NCI-H2171 treated with DMSO at 0.1 percent for 48 hours (cell line): ENCODE measurements around the gene OR10G3.

Source experiments
- DNase-seq: peaks from one replicate; lab custom pipeline; 2025; lab: John Stamatoyannopoulos, UW

Gene OR10G3

DNA sequence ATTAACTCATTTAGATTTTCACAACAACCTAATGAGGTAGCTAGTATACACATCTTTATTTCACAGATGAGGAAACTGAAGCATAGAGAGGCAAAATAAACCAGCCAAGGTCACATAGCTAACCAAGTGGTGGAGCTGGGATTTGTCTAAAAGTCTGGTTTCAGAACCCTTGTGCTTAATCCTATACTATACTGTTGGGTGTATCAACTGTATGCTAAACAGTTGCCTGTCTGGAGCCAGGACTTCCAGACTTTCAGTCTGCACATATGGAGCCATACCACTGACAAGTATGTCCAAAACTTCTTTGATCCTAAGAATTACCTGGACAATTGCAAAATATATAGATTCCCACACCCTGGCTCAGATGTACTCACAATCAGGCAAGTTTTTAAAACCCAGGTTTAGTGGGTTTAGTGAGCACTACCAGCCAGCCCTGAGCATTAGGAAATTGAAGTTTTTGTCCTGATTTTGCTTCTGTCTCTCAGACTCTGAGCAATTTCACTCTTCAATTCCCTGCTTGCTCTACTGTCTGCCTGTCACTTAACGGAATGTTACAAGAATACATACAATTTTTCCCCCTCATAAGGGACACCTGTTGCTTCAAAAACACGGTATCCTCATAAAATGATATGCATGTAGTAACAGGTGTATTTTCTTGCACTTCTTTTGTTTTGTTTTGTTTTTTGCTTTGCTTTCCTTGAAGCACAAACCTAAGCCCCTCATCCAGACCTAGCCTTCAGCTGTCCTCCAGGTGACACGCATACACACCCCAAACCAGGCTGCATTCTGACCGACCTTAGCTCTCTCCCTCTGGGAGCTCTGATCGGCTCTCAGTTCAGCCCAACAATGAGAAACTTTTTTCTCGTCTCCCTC is 44.1 kb downstream of the OR10G3 start:
- DNase-seq: no peak

DNA sequence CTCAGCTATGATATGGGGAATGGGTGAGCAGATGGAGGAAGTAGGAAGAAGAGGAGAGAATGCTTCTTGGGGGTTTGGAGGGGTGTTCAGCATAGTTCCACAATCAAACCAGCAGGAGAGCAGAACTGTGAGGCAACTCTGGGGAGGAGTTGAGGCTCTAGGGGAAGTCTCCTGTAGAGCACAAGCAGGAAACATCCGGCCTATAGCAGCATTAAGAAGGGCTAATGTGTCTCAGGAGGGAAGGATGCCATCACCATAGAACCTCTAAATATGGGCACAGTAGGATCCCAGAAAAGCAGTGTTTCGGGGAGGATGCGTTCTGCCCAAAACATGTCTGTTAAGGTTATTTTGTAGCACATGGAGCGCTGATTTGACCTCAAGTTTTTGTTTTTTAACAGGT is 45.3 kb downstream of the OR10G3 start:
- DNase-seq: no peak

DNA sequence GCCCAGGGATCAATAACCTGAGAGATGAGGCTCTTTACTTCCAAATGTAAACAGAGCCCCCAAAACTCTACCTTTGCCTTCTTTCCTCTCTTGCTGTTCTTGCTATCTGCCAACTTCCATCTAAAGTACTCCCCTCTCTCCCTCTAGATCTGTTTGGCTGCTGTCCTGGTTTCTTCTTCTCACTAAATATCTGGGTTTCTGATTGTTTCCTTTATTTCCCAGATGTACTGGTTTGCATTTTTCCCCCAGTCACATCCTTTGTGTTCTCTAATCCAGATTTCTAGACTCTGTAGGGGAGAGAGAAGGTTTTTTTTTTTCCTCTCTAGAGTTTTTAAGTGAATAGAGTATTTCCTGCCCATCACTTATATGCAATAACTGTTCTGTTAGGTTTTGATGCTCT is 46.6 kb downstream of the OR10G3 start:
- DNase-seq: no peak

DNA sequence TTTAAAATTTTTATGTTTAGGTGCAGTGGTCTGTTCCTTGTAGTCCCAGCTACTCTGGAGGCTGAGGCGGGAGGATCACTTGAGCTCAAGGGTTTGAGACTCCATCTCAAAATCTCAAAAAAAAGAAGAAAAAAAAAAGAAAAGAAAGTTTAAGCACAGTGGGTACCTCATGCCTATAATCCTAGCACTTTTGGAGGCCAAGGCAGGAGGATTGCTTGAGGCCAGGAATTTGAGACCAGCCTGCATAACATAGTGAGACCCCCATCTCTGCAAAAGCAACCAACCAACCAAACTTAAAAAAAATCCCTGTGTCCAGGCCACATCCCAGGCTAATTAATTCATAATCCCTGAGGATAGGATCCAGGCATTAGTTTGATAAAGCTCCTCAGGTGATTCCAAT is 50.4 kb downstream of the OR10G3 start:
- DNase-seq: no peak

DNA sequence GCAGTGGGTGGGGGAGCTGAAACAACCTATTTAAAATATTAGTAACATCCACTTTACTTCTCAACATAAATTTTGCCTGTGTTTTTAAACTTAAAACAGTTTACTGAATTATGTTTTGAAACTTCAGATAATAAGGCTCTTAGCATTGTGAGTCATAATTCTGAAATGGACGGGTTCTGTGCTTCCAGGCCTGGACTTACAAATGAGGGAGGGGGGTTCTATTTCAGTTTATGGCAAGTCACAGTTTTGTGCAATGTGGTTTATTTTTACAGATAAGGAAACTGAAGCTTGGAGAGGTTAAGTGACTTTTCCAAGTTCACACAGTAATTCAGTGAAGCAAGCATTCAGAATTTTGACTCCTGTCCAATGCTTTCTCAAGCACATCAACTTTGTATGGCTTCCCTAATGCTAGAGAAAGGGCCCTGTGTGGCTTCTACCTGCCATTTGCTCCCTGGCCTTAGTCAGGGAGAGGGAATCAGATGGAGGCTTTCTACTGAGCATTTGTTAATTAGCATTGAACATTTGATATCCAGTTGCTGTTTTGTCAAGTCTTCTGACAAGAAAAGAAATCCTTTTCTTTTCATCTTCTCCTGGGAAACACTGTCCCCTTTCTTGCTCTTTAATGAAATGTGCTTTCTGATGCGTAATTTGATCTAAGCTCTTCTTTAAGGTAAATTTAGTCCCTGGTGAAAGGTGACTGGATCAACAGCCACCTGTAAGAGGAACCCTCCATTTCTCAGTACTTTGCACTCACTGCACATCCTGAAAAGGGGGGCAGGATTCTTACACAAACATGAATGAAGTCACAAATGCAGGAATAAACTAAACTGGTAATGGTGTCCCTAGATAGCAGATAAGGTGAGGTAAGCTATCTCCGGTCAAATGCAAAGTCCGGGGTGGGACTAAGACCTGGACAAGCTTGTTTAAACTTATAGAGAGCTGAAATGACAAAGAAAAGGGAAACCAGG is 51.2 kb downstream of the OR10G3 start:
- DNase-seq: peak; percentile 91

DNA sequence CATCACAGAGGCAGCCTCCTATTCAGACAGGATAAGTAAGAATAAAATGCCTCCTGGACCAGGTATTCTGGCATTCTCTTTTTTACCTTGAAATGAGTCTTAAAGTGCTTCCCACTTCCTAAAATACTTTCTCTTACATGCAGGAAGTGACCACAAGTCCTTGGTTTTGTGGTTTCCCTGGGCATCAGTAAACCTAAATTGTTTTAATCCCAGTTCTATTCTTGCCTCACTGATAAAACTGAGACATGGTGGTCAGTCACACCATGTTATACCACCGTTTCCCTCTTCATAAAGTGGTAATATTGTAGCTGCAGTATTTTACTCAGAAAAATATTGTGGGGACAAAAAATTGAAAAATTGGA is 52.6 kb downstream of the OR10G3 start:
- DNase-seq: no peak

DNA sequence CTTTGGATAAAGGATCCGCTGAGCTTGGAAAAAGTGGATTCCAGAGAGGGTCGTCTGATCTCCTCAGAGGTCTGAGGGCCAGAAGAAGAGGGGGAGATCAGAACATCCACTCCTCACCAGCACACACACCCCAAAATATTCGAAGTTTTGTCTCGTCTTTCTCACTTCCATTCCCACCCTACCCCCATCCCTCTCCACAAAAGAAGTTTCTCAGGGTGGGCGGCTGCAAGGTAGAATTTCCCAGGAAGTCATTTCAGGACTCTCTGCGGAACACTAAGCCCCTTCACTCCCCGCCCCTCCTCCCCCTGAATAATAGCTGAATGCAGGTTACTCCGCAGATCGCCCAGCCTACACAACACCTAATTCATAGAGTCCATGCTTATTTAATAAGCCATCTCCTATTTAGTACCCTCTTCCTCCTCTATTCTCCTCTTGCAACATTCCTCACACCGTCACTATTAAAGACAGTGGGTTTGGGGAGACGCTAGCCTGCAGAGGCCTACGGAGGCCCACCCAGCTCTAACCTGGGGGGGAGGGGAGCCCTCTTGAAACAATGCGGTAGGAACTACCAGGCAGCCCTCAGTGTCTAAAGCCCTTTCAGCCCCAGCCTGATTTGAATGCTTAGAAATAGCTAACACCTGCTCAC is 53.1 kb downstream of the OR10G3 start:
- peak; percentile 93 for DNase-seq

DNA sequence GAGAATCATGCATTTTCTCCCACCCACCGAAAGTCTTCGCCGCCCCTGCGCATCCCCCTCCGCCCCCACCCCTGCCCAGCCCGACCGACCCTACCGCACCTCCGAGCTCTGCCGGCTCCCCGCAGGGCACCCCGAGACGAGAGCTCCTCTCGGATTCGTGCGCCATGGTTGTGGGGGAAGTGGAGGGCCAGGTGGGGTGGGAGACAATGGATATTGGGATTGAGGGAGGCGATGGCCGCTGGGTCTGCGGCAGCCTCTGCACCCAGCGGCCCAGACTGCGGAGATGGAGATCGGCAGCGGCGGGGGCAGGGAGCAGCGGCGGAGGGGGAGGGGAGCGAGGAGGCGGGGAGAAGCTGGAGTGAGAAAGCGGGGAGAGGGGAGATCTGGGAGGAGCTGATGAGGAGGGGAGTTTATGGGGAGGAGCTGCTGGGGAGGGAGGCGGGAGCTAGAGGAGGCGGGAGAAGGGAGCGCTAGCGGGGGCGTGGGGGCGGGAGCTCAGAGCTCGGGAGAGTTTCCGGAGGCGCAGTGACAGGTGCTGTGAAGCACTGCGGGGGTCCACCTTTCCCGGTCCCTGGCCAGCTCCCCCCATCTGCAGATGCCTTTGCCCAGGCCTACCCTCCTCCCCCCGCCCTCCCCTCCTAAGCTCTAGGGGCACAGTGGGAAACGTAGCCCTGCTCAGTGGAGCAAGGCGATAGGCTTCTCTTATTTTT is 53.8 kb downstream of the OR10G3 start, which contains the start of gene SALL2:
SALL2 (minus strand) TSS at position 385 of the 710 bp plus-strand sequence; CDS start at position 166, 219 bp downstream.
- DNase-seq: peak; percentile 100

DNA sequence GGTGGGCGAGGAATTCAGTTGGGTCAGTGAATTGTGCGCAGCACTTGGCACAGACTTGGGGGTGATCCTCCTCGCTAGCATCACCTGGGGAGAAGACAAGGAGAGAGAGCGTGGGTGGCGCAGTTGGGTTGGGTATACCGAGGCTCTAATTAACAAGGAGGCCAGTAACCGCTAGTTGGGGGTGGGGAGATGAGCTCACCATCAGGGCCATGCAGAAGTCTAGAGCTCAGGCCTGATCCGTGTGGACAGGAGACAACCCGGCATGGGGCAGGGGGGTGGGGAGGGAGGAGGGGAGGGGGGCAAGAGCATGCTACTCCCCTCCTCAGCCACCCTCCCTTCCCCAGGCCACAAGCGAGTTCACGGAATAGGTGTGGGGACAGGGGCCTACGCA is 54.3 kb downstream of the OR10G3 start:
- DNase-seq: peak; percentile 75

DNA sequence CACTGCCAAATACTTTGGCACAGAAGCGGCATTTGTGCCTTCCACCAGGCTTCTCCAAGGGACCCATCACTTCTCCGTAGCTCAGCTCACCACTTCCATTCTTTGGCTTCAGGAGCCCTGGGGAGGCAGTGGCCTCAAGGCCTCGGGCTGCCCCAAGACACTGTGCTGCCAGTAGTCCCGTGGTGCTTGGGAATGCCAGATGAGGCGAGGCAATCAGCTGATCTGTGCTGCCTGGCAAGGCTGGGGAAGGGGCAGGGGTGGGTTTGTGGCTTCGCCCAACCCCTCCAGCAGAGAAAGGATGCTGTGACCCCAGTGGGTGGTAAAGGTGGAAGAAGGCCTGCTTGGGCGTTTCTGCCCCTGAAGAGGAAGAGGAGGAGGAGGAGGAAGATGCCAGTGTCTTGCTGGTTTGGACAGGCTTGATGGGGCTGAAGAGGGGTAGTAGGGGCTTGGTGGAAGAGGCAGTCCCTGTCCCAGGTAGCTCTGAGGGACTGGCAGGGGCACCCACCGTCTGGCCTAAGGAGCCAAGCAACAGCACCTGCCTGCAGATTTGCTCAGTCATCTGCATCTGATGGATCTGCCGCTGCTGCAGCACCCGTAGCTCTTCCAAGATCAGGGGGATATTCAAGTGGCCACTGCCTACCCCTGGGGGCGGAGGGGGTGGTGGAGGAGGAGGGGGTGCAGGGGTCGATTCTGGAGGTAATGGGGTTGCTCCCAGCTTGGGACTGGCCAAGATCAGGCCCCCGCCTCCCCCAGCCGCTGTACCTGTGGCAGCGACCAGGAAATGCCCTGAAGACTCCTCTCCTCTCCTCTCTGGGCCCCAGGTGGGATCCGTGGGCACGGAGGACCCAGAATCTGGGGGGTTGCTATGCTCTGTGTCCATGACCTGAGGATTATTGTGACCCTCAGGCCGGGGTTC is 55.0 kb downstream of the OR10G3 start:
- DNase-seq: no peak

DNA sequence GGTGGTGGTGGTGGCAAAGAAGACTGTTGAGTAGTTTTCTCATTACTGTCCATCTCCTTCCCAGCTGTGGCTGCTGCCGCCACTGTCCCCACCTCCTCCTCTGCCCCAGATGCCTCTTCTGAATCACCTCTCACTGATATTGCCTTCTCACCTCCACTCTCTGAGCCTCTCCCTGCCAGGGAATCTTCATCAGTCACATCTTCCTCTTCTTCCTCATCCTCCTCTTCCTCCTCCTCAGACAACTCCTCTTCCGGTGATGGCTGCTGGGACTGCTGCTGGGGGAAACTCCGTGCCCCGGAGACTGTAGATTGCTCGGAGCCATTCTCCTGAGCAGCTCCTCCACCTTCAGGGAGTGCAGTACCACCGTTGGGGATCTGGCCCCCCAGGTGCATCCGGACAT is 56.7 kb downstream of the OR10G3 start:
- DNase-seq: no peak

DNA sequence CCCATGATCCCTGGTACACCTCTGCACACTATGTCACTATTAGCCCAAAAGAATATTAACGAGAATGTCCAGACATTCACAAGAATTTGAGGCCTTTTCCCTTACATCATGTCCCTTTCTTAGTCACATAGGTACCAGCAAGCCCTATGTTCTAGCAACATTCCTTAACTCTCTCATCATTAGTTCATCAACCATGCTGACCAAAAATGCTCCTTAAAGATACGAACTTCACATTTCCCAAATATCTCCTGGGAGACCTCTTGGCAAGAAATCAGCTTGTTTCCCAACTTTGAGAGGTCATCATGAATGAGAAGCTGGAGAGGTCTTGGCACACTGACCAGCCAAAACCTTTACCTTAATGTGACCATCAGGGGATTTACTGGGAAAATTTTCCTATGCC is 58.4 kb downstream of the OR10G3 start:
- no peak for DNase-seq

DNA sequence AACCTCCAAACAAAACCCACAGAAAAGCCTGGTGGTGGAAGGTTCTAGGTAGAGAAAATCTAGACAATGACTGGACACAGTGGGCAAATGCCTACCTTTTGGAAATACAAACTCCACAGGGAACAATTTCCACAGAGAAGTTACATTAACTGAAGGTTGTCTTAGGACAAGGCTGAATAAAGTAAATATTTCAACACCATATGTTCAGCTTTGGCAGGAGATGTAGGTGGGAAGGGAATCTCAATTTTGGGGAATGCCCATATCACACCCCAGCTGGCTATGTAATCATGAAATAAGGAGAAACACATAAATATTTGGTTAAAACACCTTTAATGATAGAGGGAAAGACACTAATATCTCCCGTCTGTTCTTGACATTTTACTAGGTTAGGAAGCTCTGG is 59.1 kb downstream of the OR10G3 start:
- peak; percentile 57 for DNase-seq

DNA sequence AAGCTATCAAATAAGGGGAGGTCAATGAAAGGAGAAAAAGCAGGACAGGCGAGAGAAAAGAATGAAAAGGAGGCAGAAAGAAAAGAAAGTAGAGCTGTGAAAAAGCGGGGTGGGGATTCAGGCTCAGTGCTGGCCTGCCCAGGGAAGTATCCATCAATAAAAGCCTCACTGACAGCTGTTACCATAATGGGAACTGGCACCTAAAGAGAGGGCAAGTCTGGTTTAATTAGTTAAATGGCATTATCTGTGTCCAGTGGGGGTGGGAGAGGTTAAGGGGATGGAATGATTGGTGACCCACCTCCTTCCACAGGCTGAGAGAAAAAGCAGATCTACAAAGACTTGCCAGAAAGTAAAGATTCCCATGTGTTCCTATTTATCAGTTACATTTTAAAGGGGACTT is 61.2 kb downstream of the OR10G3 start:
- no peak for DNase-seq
